GM12874 (cell line): ENCODE measurements around the gene MEX3D.

Experiments used
- TF ChIP-seq, protein P1 (sequence below): IDR thresholded peaks from 2 replicates; pipeline ENCODE4 v1.5.1; 2011; ENCODE audit warnings: low read depth, mild to moderate bottlenecking, control low read depth, low read length, moderate library complexity; ENCODE audit not compliant: insufficient read depth

The MEX3D gene

DNA sequence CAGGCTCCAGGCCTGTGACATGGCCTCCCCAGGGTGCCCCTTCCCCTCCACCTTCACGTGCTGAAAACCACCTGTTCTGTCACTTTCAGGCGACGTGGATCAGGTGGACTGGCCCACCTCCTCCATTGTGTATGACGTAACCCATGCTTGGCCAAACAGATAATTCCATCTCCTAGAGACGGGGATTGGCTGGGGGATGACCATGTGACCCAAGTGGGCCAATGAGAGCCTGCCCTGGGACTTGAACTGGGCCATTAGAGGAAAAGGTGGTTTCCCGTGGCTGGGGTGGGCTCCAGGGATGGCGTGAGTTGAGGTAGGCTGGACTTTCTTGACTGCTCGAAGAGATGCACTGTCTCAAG lies 51.8 kb downstream of the MEX3D start:
- TF ChIP-seq, protein P1, sequence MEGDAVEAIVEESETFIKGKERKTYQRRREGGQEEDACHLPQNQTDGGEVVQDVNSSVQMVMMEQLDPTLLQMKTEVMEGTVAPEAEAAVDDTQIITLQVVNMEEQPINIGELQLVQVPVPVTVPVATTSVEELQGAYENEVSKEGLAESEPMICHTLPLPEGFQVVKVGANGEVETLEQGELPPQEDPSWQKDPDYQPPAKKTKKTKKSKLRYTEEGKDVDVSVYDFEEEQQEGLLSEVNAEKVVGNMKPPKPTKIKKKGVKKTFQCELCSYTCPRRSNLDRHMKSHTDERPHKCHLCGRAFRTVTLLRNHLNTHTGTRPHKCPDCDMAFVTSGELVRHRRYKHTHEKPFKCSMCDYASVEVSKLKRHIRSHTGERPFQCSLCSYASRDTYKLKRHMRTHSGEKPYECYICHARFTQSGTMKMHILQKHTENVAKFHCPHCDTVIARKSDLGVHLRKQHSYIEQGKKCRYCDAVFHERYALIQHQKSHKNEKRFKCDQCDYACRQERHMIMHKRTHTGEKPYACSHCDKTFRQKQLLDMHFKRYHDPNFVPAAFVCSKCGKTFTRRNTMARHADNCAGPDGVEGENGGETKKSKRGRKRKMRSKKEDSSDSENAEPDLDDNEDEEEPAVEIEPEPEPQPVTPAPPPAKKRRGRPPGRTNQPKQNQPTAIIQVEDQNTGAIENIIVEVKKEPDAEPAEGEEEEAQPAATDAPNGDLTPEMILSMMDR, result no peak

GRCh38 chr19:1514986-1515721 lies 53.0 kb downstream of the MEX3D start:
- TF ChIP-seq, protein P1, result no peak

- TF ChIP-seq, protein P1, result no peak
Measured at GRCh38 chr19:1514295-1514661, 53.8 kb downstream of the MEX3D start.

DNA sequence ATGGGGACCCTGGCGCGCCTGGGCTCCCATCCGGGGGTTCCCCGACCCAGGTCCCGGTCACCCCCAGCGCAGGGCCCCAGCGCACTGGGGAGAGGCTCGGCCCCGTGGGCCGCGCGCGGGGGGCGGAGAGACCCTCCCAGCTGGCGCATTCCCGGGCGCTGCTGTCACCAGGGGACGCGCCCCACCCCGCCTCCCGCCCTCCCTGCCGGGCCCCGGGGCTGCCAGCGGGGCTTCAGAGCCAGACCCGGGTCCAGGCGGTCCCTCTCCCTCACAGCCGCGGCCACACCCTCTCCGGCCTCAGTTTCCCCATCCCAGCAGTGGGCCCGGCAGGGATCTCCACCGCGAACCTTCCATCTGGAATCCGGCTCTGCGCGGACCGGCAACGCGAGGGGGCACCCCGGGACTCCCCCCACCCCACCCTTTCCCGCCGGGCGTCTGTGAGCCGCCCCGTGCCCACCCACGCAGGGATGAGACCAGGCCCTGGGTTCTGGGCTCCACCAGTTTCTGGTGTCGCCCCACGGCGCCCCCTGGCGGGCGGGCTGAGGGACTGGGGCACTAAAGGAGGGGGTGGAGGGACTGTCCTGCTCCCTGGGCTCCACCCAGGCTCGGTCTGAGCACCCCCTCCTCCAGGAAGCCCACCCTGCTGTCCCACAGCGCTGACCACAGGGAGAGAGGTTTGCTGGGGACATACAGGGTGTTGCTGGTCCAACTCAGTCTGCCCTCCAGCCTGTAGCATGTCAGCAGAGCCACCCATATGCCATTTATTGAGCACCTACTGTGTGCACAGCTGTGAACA lies 54.4 kb downstream of the MEX3D start:
- TF ChIP-seq, protein P1, result peak; percentile 79

DNA sequence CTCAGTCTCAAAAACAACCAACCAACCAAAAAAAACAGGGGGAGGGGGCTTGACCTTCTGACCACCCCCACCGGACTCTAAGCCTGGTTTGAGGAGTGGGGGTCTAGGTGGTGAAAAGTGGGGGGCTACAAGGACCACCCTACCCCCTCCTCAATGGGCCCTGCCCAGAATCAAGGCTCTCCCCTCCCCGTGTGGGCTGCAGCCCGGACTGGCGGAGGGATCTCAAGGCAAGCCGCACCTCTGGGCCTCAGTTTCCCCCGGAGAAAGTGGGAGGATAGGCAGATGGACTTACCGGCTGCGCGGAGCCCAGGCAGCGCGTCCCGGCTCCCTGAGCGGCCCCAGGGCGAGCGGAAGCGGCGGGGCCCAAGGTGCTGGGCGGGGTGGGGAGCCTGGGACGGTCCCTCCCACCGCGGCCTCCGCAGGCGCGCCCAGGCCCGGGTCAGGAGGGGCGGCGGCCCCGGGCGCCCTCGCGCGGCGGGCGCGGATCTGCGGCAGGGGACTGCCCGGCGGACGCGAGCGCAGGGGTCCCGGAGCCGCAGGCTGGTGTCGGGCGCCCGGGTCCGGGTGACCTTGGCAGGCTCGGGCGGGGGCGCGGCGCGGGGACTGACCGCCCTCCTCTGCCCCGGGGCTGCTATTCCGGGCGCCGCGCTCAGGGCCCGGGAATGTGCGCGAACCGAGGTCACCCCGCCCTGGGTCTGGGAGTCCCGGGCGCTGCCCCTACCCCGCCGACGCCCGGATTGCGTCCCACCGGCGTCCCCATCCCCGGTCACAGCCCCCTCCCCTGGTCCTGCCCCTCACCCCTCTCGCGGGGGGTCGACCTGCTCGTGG lies 55.2 kb downstream of the MEX3D start, which contains the start of gene ADAMTSL5:
Gene ADAMTSL5, minus strand, starts transcription at position 349 of the 828 bp plus-strand sequence. CDS start 2,076 bp downstream, outside the sequence.
- TF ChIP-seq, protein P1, result no peak

GRCh38 chr19:1511318-1512317 lies 56.5 kb downstream of the MEX3D start:
- TF ChIP-seq, protein P1, result no peak
